Bronchial epithelial cell (primary cell): Measurements from ENCODE around the gene PDZD4. TPM values are rescaled to one million over a fixed set of nuclear protein-coding genes. Genes with fewer than 3 reads are reported as not detected.

Experiments used
- DNase-seq: peaks from one replicate; pipeline ENCODE4 v3.0.0-alpha.2; 2010; ENCODE audit warnings: low read depth
- FAIRE-seq: peaks from 2 replicates; lab custom pipeline; 2011; peaks lifted over from hg19 to GRCh38; lab: Jason Lieb, UNC
- H3K27me3 ChIP-seq: 2 replicates; pipeline ENCODE4 v1.5.1; 2011; ENCODE audit warnings: low read length; ENCODE audit not compliant: control insufficient read depth, insufficient read depth
- H3K36me3 ChIP-seq: 2 replicates; pipeline ENCODE4 v1.5.1; 2011; ENCODE audit warnings: low read length; ENCODE audit not compliant: control insufficient read depth, insufficient read depth
- H3K4me3 ChIP-seq: 2 replicates; pipeline ENCODE4 v1.5.1; 2011; ENCODE audit warnings: mild to moderate bottlenecking, low read depth, low read length, control low read depth
- CTCF ChIP-seq: IDR thresholded peaks from 2 replicates; pipeline ENCODE4 v1.5.1; 2011; ENCODE audit warnings: mild to moderate bottlenecking, moderate library complexity, low read length, control low read depth, inconsistent platforms; ENCODE audit not compliant: insufficient read depth, severe bottlenecking
- total RNA-seq: library from RNA; depleted of rRNA; stranded (reverse); fragments of >200 nt; gene quantifications from 2 replicates; pipeline ENCODE4 v1.2.1, GENCODE V29; 2014

Gene PDZD4
- total RNA-seq, 1 donor from 2014 or later, result under 0.01 TPM

- no peak for TF ChIP-seq CTCF
- H3K27me3 ChIP-seq, result no peaks in the 10 kb centered on the region
- no peak for DNase-seq
- FAIRE-seq, result no peak
- no peak overlapping the region for H3K4me3 ChIP-seq
- H3K36me3 ChIP-seq, result no peaks in the 10 kb centered on the region
These were observed 75.2 kb downstream of the PDZD4 start for GRCh38 chrX:153755136-153755535.

Other genes starting within 250 kb of the PDZD4 start
- 37.1 and 53.4 TPM in 2 replicates for gene CCNQ, start 231.4 kb downstream of the PDZD4 start, total RNA-seq
- gene DUSP9, start 183.3 kb downstream of the PDZD4 start, total RNA-seq, result 0.77 and 1.3 TPM in 2 replicates
- 1.5 and 2.1 TPM in 2 replicates for gene PNCK, start 156.7 kb downstream of the PDZD4 start, total RNA-seq
- 42.4 and 49.3 TPM in 2 replicates for gene SLC6A8, start 142.6 kb downstream of the PDZD4 start, total RNA-seq
- 300 and 322 TPM in 2 replicates for gene BCAP31, start 106.2 kb downstream of the PDZD4 start, total RNA-seq
- 1.7 and 1.8 TPM in 2 replicates for gene ABCD1, start 105.7 kb downstream of the PDZD4 start, total RNA-seq
- gene PLXNB3, start 66.3 kb downstream of the PDZD4 start, total RNA-seq, result 4.5 and 5.4 TPM in 2 replicates
- under 0.01 and 0.26 TPM in 2 replicates for gene SRPK3, start 49.5 kb downstream of the PDZD4 start, total RNA-seq
- 26.3 and 27.7 TPM in 2 replicates for gene IDH3G, start 36.2 kb downstream of the PDZD4 start, total RNA-seq
- gene SSR4, start 35.9 kb downstream of the PDZD4 start, total RNA-seq, result 126 and 136 TPM in 2 replicates
- gene L1CAM, start 55.6 kb upstream of the PDZD4 start, total RNA-seq, result 0.26 and 1.4 TPM in 2 replicates
- gene AVPR2, start 74.1 kb upstream of the PDZD4 start, total RNA-seq, result not detected in 2 replicates
- 0.77 and 0.79 TPM in 2 replicates for gene ARHGAP4, start 95.7 kb upstream of the PDZD4 start, total RNA-seq
- 56.9 and 66.8 TPM in 2 replicates for gene NAA10, start 104.5 kb upstream of the PDZD4 start, total RNA-seq
- 5.5 and 10.3 TPM in 2 replicates for gene RENBP, start 114.1 kb upstream of the PDZD4 start, total RNA-seq
- gene HCFC1, start 141.3 kb upstream of the PDZD4 start, total RNA-seq, result 5.5 and 7.3 TPM in 2 replicates
- 4.0 and 5.3 TPM in 2 replicates for gene TMEM187, start 142.2 kb upstream of the PDZD4 start, total RNA-seq
- 114 and 119 TPM in 2 replicates for gene IRAK1, start 189.4 kb upstream of the PDZD4 start, total RNA-seq